NCI-H1092 (cell line): Measurements from ENCODE around the gene SLC10A2.

ENCODE experiments used
- DNase-seq: peaks from one replicate; lab custom pipeline; 2025; lab: John Stamatoyannopoulos, UW

The SLC10A2 gene

GRCh38 chr13:103046676-103047075, 19.5 kb downstream of the SLC10A2 start:
- DNase-seq: no peak

GRCh38 chr13:103044056-103044455, 22.2 kb downstream of the SLC10A2 start:
- DNase-seq: no peak

GRCh38 chr13:103040006-103040405, 26.2 kb downstream of the SLC10A2 start:
- no peak for DNase-seq

GRCh38 chr13:103039183-103039582, 27.0 kb downstream of the SLC10A2 start:
- DNase-seq: no peak

- no peak for DNase-seq
Measured at GRCh38 chr13:103036268-103036667, 29.9 kb downstream of the SLC10A2 start.

- no peak for DNase-seq
Measured at GRCh38 chr13:103033999-103034398, 32.2 kb downstream of the SLC10A2 start.

- no peak for DNase-seq
Measured at GRCh38 chr13:103031332-103031873, 34.8 kb downstream of the SLC10A2 start.

- DNase-seq: no peak
Measured at GRCh38 chr13:103030776-103031175, 35.4 kb downstream of the SLC10A2 start.

GRCh38 chr13:103029798-103030197, 36.4 kb downstream of the SLC10A2 start:
- DNase-seq: no peak

- no peak for DNase-seq
Measured at GRCh38 chr13:103022336-103022735, 43.9 kb downstream of the SLC10A2 start.

- DNase-seq: no peak
Measured at GRCh38 chr13:103018556-103018955, 47.7 kb downstream of the SLC10A2 start.

GRCh38 chr13:103012646-103013045, 53.6 kb downstream of the SLC10A2 start:
- DNase-seq: no peak

- DNase-seq: no peak
Measured at GRCh38 chr13:103009051-103009840, 57.0 kb downstream of the SLC10A2 start.

GRCh38 chr13:103007427-103007762, 58.8 kb downstream of the SLC10A2 start:
- DNase-seq: no peak

- DNase-seq: no peak
Measured at GRCh38 chr13:103006641-103007426, 59.4 kb downstream of the SLC10A2 start.

- no peak for DNase-seq
Measured at GRCh38 chr13:103004661-103005345, 61.4 kb downstream of the SLC10A2 start.

- no peak for DNase-seq
Measured at GRCh38 chr13:103003631-103004030, 62.6 kb downstream of the SLC10A2 start.

GRCh38 chr13:103002279-103002678, 63.9 kb downstream of the SLC10A2 start:
- no peak for DNase-seq

GRCh38 chr13:103000157-103000556, 66.1 kb downstream of the SLC10A2 start:
- DNase-seq: no peak

- DNase-seq: no peak
Measured at GRCh38 chr13:102999499-102999898, 66.7 kb downstream of the SLC10A2 start.
